Measurements from ENCODE around the gene TBC1D10B. TPM values are rescaled to one million over a fixed set of nuclear protein-coding genes. Genes with fewer than 3 reads are reported as not detected.

Gene TBC1D10B
- total and polyA plus RNA-seq, 2 donors: 12.1 to 25.0 TPM

DNA sequence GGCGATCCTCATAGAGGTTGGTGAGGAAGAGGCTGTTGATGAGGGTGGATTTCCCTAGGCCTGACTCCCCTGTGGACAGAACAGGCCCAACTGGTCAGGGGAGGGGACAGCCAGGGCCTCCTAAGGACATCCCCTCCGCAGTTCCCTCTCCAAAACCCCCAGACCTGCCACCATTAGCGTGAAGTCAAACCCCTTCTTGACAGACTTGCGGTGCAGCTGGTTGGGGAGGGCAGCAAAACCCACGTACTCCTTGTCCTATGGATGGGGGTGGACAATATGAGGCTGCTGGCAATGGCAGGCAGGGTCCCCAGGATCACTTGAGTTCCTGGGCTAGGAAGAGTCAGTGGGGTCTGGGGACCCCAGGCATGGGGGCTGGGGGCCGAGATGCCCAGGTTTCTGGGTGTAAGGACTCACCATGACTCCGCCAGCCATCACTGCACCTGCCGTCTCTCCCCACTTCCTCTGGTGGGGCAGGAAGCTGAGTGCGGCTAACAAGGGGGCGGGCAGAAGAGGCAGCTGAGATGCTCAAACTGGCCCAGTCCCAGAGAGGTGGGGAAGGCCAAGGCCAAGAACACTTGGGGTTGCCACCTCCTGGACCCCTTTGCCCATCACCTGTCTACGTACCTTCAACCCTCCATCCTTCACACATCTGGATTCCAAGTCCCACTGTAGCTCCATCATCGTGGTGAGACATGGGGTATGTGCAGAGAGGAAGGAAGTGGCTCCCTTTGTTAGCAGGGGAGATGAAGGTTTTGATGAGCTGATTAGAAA, 12.0 kb upstream of the TBC1D10B start, which contains the start of gene SEPTIN1:
SEPTIN1 (minus strand) TSS at position 451 of the 771 bp plus-strand sequence; CDS start at position 432, 19 bp downstream.
- peaks cover 33 to 64% of the 10 kb centered on the region in 2 donors for H3K4me1 ChIP-seq (ENCODE audit: control insufficient read depth in 2 of 2, insufficient read depth in 2 of 2, low read length in 2 of 2)
- H3K27ac ChIP-seq (ENCODE audit: low read depth in 1 of 2, low read length in 1 of 2): peak within 1 kb of the TSS; percentile 97 to 100
- peak within 1 kb of the TSS; percentile 71 to 74 for H3K4me3 ChIP-seq (ENCODE audit: low read length in 2 of 2)
- H3K36me3 ChIP-seq (ENCODE audit: control insufficient read depth in 2 of 2, insufficient read depth in 2 of 2, low read length in 1 of 2): peaks cover 0 to 10% of the 10 kb centered on the region in 2 donors
- H3K9me3 ChIP-seq (ENCODE audit: control insufficient read depth in 2 of 2, insufficient read depth in 1 of 2, low read length in 1 of 2): peaks cover 2 to 7% of the 10 kb centered on the region in 2 donors
- DNase-seq (ENCODE audit: low read depth in 6 of 9, low spot score in 9 of 9): peak in 8 of 9 donors; percentile 75 to 93 (median 80)
- H3K27me3 ChIP-seq (ENCODE audit: control insufficient read depth in 2 of 2, insufficient read depth in 1 of 2, low read length in 1 of 2): no peaks in the 10 kb centered on the region
- WGBS: 6% methylated on average over 12 of the region's 12 CpGs

GRCh38 chr16:30381291-30382041, 11.2 kb upstream of the TBC1D10B start:
- WGBS: 92% methylated on average over 13 of the region's 13 CpGs
- peaks cover 0 to 10% of the 10 kb centered on the region in 2 donors for H3K36me3 ChIP-seq (ENCODE audit: control insufficient read depth in 2 of 2, insufficient read depth in 2 of 2, low read length in 1 of 2)
- peak overlapping the region; percentile 97 to 100 for H3K27ac ChIP-seq (ENCODE audit: low read depth in 1 of 2, low read length in 1 of 2)
- H3K4me3 ChIP-seq (ENCODE audit: low read length in 2 of 2): peak overlapping the region; percentile 71 to 74
- H3K27me3 ChIP-seq (ENCODE audit: control insufficient read depth in 2 of 2, insufficient read depth in 1 of 2, low read length in 1 of 2): no peaks in the 10 kb centered on the region
- H3K4me1 ChIP-seq (ENCODE audit: control insufficient read depth in 2 of 2, insufficient read depth in 2 of 2, low read length in 2 of 2): peaks cover 40 to 72% of the 10 kb centered on the region in 2 donors
- peak in 1 of 9 donors; percentile 41 for DNase-seq (ENCODE audit: low read depth in 6 of 9, low spot score in 9 of 9)
- peaks cover 2 to 7% of the 10 kb centered on the region in 2 donors for H3K9me3 ChIP-seq (ENCODE audit: control insufficient read depth in 2 of 2, insufficient read depth in 1 of 2, low read length in 1 of 2)

- peak overlapping the region in 1 of 2 donors; percentile 71 for H3K4me3 ChIP-seq (ENCODE audit: low read length in 2 of 2)
- DNase-seq (ENCODE audit: low read depth in 6 of 9, low spot score in 9 of 9): peak in 1 of 9 donors; percentile 42
- peak overlapping the region; percentile 46 to 100 for H3K27ac ChIP-seq (ENCODE audit: low read depth in 1 of 2, low read length in 1 of 2)
- H3K36me3 ChIP-seq (ENCODE audit: control insufficient read depth in 2 of 2, insufficient read depth in 2 of 2, low read length in 1 of 2): peaks cover 0 to 13% of the 10 kb centered on the region in 2 donors
- 92% methylated on average over 6 of the region's 6 CpGs for WGBS
- peaks cover 40 to 72% of the 10 kb centered on the region in 2 donors for H3K4me1 ChIP-seq (ENCODE audit: control insufficient read depth in 2 of 2, insufficient read depth in 2 of 2, low read length in 2 of 2)
- no peaks in the 10 kb centered on the region for H3K27me3 ChIP-seq (ENCODE audit: control insufficient read depth in 2 of 2, insufficient read depth in 1 of 2, low read length in 1 of 2)
- H3K9me3 ChIP-seq (ENCODE audit: control insufficient read depth in 2 of 2, insufficient read depth in 1 of 2, low read length in 1 of 2): peaks cover 2 to 7% of the 10 kb centered on the region in 2 donors
Observed at GRCh38 chr16:30380803-30381208, 10.5 kb upstream of the TBC1D10B start.

DNA sequence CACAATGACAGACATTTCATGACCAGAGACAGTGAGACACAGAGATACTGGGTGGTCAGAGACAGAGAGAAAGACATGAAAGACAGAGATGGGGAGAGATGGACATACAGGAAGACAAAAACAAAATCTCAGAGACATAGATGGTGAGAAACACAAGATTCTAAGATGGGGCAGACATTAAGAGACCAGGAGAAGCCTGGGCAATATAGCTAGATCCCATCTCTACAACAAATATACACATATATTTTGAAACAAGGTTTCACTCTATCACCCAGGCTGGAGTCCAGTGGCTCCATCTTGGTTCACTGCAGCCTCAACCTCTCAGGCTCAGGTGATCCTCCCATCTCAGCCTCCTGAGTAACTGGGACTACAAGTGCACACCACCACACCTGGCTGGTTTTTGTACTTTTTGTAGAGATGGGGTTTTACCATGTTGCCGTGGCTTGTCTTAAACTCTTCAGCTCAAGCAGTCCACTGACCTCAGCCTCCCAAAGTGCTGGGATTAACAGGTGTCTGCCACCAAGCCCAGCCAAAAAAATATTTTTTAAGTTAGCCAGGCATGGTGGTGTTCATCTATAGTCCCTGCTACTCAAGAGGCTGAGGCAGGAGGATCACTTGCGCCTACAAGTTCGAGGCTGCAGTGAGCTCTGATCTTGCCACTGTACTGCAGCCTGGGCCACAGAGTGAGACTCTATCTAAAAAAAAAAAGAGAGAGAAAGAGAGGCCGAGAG, 9.9 kb upstream of the TBC1D10B start:
- H3K4me1 ChIP-seq (ENCODE audit: control insufficient read depth in 2 of 2, insufficient read depth in 2 of 2, low read length in 2 of 2): peaks cover 40 to 72% of the 10 kb centered on the region in 2 donors
- 96% methylated on average over 4 of the region's 4 CpGs for WGBS
- H3K27me3 ChIP-seq (ENCODE audit: control insufficient read depth in 2 of 2, insufficient read depth in 1 of 2, low read length in 1 of 2): no peaks in the 10 kb centered on the region
- peaks cover 0 to 13% of the 10 kb centered on the region in 2 donors for H3K36me3 ChIP-seq (ENCODE audit: control insufficient read depth in 2 of 2, insufficient read depth in 2 of 2, low read length in 1 of 2)
- no peak overlapping the region for H3K4me3 ChIP-seq (ENCODE audit: low read length in 2 of 2)
- DNase-seq (ENCODE audit: low read depth in 6 of 9, low spot score in 9 of 9): no peak
- peak overlapping the region; percentile 47 to 100 for H3K27ac ChIP-seq (ENCODE audit: low read depth in 1 of 2, low read length in 1 of 2)
- H3K9me3 ChIP-seq (ENCODE audit: control insufficient read depth in 2 of 2, insufficient read depth in 1 of 2, low read length in 1 of 2): peaks cover 2 to 7% of the 10 kb centered on the region in 2 donors

- 36% methylated on average over 27 of the region's 27 CpGs for WGBS
- DNase-seq (ENCODE audit: low read depth in 6 of 9, low spot score in 9 of 9): no peak
Observed at GRCh38 chr16:30379158-30379783, 9.0 kb upstream of the TBC1D10B start.

GRCh38 chr16:30378236-30379157, 8.2 kb upstream of the TBC1D10B start:
- DNase-seq (ENCODE audit: low read depth in 6 of 9, low spot score in 9 of 9): peak; percentile 88 to 99 (median 98)
- 1% methylated on average over 67 of the region's 67 CpGs for WGBS
- Histone ChIP-seq H3K27ac (ENCODE audit: low read depth in 1 of 2, low read length in 1 of 2) (peak overlapping the region; percentile 92 to 100), H3K27me3 (ENCODE audit: control insufficient read depth in 2 of 2, insufficient read depth in 1 of 2, low read length in 1 of 2) (no peaks in the 10 kb centered on the region), H3K4me1 (ENCODE audit: control insufficient read depth in 2 of 2, insufficient read depth in 2 of 2, low read length in 2 of 2) (peaks cover 40 to 66% of the 10 kb centered on the region in 2 donors), H3K4me3 (ENCODE audit: low read length in 2 of 2) (peak overlapping the region; percentile 57 to 80), H3K36me3 (ENCODE audit: control insufficient read depth in 2 of 2, insufficient read depth in 2 of 2, low read length in 1 of 2) (peaks cover 0 to 13% of the 10 kb centered on the region in 2 donors), H3K9me3 (ENCODE audit: control insufficient read depth in 2 of 2, insufficient read depth in 1 of 2, low read length in 1 of 2) (peaks cover 2 to 4% of the 10 kb centered on the region in 2 donors)

More at GRCh38 chr16:30379158-30379783, 9.0 kb upstream of the TBC1D10B start:
- Histone ChIP-seq H3K36me3 (ENCODE audit: control insufficient read depth in 2 of 2, insufficient read depth in 2 of 2, low read length in 1 of 2) (peaks cover 0 to 13% of the 10 kb centered on the region in 2 donors), H3K4me1 (ENCODE audit: control insufficient read depth in 2 of 2, insufficient read depth in 2 of 2, low read length in 2 of 2) (peaks cover 40 to 72% of the 10 kb centered on the region in 2 donors), H3K9me3 (ENCODE audit: control insufficient read depth in 2 of 2, insufficient read depth in 1 of 2, low read length in 1 of 2) (peaks cover 2 to 7% of the 10 kb centered on the region in 2 donors), H3K27me3 (ENCODE audit: control insufficient read depth in 2 of 2, insufficient read depth in 1 of 2, low read length in 1 of 2) (no peaks in the 10 kb centered on the region), H3K27ac (ENCODE audit: low read depth in 1 of 2, low read length in 1 of 2) (peak overlapping the region; percentile 92 to 100), H3K4me3 (ENCODE audit: low read length in 2 of 2) (peak overlapping the region; percentile 57 to 61)

DNA sequence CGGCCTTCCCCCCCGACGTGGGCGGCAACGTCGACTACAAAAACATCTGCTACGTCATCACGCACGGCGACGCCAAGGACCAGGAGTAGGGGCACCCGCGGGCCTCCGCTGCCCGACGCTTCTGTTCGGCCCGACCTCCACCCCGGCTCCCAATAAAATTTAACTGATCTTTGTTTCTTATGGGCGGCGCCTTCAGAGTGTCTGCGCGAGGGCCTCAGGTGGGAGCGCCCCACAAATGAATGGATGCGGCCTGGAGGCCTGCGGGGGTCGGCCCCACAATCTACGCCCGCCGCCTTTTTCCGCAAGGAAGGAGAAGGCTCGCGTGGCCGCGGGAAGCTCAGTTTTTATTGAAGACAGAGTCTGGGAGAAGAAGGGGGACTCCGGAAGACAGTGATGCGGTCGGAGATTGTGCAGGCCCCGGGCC, 7.5 kb upstream of the TBC1D10B start:
- Histone ChIP-seq H3K9me3 (ENCODE audit: control insufficient read depth in 2 of 2, insufficient read depth in 1 of 2, low read length in 1 of 2) (peaks cover under 1 to 2% of the 10 kb centered on the region in 2 donors), H3K27me3 (ENCODE audit: control insufficient read depth in 2 of 2, insufficient read depth in 1 of 2, low read length in 1 of 2) (no peaks in the 10 kb centered on the region), H3K27ac (ENCODE audit: low read depth in 1 of 2, low read length in 1 of 2) (peak overlapping the region; percentile 92 to 100), H3K36me3 (ENCODE audit: control insufficient read depth in 2 of 2, insufficient read depth in 2 of 2, low read length in 1 of 2) (peaks cover 0 to 13% of the 10 kb centered on the region in 2 donors), H3K4me3 (ENCODE audit: low read length in 2 of 2) (peak overlapping the region; percentile 57 to 80), H3K4me1 (ENCODE audit: control insufficient read depth in 2 of 2, insufficient read depth in 2 of 2, low read length in 2 of 2) (peaks cover 39 to 62% of the 10 kb centered on the region in 2 donors)
- WGBS: under 1% methylated on average over 39 of the region's 39 CpGs
- DNase-seq (ENCODE audit: low read depth in 6 of 9, low spot score in 9 of 9): peak in 8 of 9 donors; percentile 77 to 94 (median 84)
